HepG2 (cell line): ENCODE results near the gene ZNF292. TPM values are rescaled to one million over a fixed set of nuclear protein-coding genes. Genes with fewer than 3 reads are reported as not detected.
"Not testable (repeated sequence)": the region's sequence is repeated elsewhere in the genome, so short reads cannot be mapped to it uniquely, and the experiment has no call there.

ENCODE experiments used
- ATAC-seq: fragments of 200-7000 bp; cut with Tn5 transposase; 3 replicates; pipeline ENCODE4 v1.9.1; 2020; ENCODE audit warnings: mild to moderate bottlenecking, moderate library complexity
- BruUV-seq: library from RNA; stranded (reverse); fragments of 400-500 nt; replicated peaks from 2 replicates; lab custom pipeline; 2021; lab: Mats Ljungman, UMichigan
- CTCF ChIA-PET: fragments of 300-600 bp; formaldehyde crosslinking; extraction: SDS; loops from one replicate; lab custom pipeline; 2021; ENCODE audit warnings: low total read pairs, inconsistent platforms, low intra/inter-chr PET ratio; lab: Yijun Ruan, JAX
- POLR2A ChIA-PET: fragments of 350-600 bp; sonication (Branson Sonifier 250); formaldehyde crosslinking; loops from one replicate; lab custom pipeline; 2020; ENCODE audit warnings: antibody characterized with exemption, inconsistent platforms; lab: Yijun Ruan, JAX
- DNase-seq: peaks from one replicate; pipeline ENCODE4 v3.0.0-alpha.2; 2015; ENCODE audit warnings: low spot score
- FAIRE-seq: peaks from 3 replicates; lab custom pipeline; 2011; peaks lifted over from hg19 to GRCh38; lab: Jason Lieb, UNC
- H2AFZ ChIP-seq: one replicate; pipeline ENCODE4 v1.6.1; 2011; ENCODE audit warnings: low read length, inconsistent platforms
- H3K27ac ChIP-seq: fragments of 300-600 bp; 3 replicates; pipeline ENCODE4 v1.8.0; 2011; ENCODE audit warnings: mixed run types, mild to moderate bottlenecking, mixed read lengths, low read length, inconsistent platforms; ENCODE audit not compliant: insufficient read depth; ENCODE audit errors: extremely low read length
- H3K27me3 ChIP-seq, 2 experiments: fragments of 200-600 bp in 1 of 2; 2 replicates in 1 of 2; 3 replicates in 1 of 2; pipeline versions ENCODE4 v1.6.0 to v1.8.0; 2011; ENCODE audit warnings: low read length in 2 of 2, mild to moderate bottlenecking in 2 of 2, moderate library complexity in 2 of 2, inconsistent platforms in 1 of 2; ENCODE audit not compliant: insufficient read depth in 2 of 2, control insufficient read depth in 1 of 2
- H3K36me3 ChIP-seq, 2 experiments: fragments of 200-600 bp in 1 of 2; replicated peaks in 1 of 2; 2 replicates in 1 of 2; 3 replicates in 1 of 2; pipeline versions ENCODE4 v1.5.1 to v1.8.0; 2011; ENCODE audit warnings: low read length in 2 of 2, inconsistent platforms in 1 of 2; ENCODE audit not compliant: insufficient read depth in 2 of 2, control insufficient read depth in 1 of 2
- H3K4me1 ChIP-seq: 2 replicates; pipeline ENCODE4 v1.5.1; 2012; ENCODE audit warnings: low read length, inconsistent platforms; ENCODE audit not compliant: insufficient read depth
- H3K4me2 ChIP-seq: 2 replicates; pipeline ENCODE4 v1.6.0; 2011; ENCODE audit warnings: low read depth, low read length, inconsistent platforms
- H3K4me3 ChIP-seq, 3 experiments: fragments of 200-600 bp in 1 of 3; sonication (generic), shearing (Covaris generic) in 1 of 3; replicated peaks in 1 of 3; 2 replicates each; pipeline ENCODE4 v1.5.1; 2011 to 2016; ENCODE audit warnings: low read length in 3 of 3, inconsistent platforms in 2 of 3, low read depth in 2 of 3, mild to moderate bottlenecking in 2 of 3, control low read depth in 1 of 3, mixed read lengths in 1 of 3; ENCODE audit not compliant: insufficient read depth in 1 of 3
- H3K79me2 ChIP-seq: one replicate; pipeline ENCODE4 v1.6.1; 2011; ENCODE audit warnings: low read length, inconsistent platforms; ENCODE audit not compliant: insufficient read depth
- H3K9ac ChIP-seq: 2 replicates; pipeline ENCODE4 v1.6.0; 2011; ENCODE audit warnings: mild to moderate bottlenecking, low read depth, low read length, inconsistent platforms; ENCODE audit not compliant: insufficient read depth
- H3K9me3 ChIP-seq: 2 replicates; pipeline ENCODE4 v1.5.1; 2012; ENCODE audit warnings: mild to moderate bottlenecking, low read length
- H4K20me1 ChIP-seq: 2 replicates; pipeline ENCODE4 v1.6.0; 2011; ENCODE audit warnings: inconsistent platforms, mild to moderate bottlenecking, low read length, moderate library complexity; ENCODE audit not compliant: insufficient read depth
- CBX2 ChIP-seq, 2 experiments: fragments of 200-600 bp in 1 of 2; sonication (generic); formaldehyde crosslinking in 1 of 2; IDR thresholded peaks; 2 replicates each; pipeline versions ENCODE4 v1.7.0 to v1.8.1; 2018 to 2022; ENCODE audit warnings: low read depth in 2 of 2, low read length in 1 of 2, mild to moderate bottlenecking in 1 of 2, missing genetic modification reagents in 1 of 2
- JUND ChIP-seq: sonication (generic); formaldehyde crosslinking; IDR thresholded peaks from 2 replicates; pipeline ENCODE4 v1.8.0; 2022; ENCODE audit warnings: mild to moderate bottlenecking, missing genetic modification reagents
- MTA1 ChIP-seq: sonication (generic); formaldehyde crosslinking; IDR thresholded peaks from 2 replicates; pipeline ENCODE4 v1.4.0; 2020; ENCODE audit warnings: missing genetic modification reagents, mild to moderate bottlenecking, borderline replicate concordance
- NFE2L1 ChIP-seq: sonication (generic); formaldehyde crosslinking; IDR thresholded peaks from 2 replicates; pipeline ENCODE4 v1.4.0; 2020; ENCODE audit warnings: missing genetic modification reagents, mild to moderate bottlenecking, borderline replicate concordance
- PITX1 ChIP-seq: sonication (generic); formaldehyde crosslinking; IDR thresholded peaks from 2 replicates; pipeline ENCODE4 v1.5.1; 2020; ENCODE audit warnings: mild to moderate bottlenecking, missing genetic modification reagents
- SMAD9 ChIP-seq: sonication (generic); formaldehyde crosslinking; IDR thresholded peaks from 2 replicates; pipeline ENCODE4 v1.5.1; 2020; ENCODE audit warnings: mild to moderate bottlenecking, missing genetic modification reagents
- ZNF33B ChIP-seq: sonication (generic); formaldehyde crosslinking; IDR thresholded peaks from 2 replicates; pipeline ENCODE4 v1.5.1; 2020; ENCODE audit warnings: mild to moderate bottlenecking, missing genetic modification reagents
- ZNF782 ChIP-seq: sonication (generic); formaldehyde crosslinking; IDR thresholded peaks from 2 replicates; pipeline ENCODE4 v1.4.0; 2020; ENCODE audit warnings: missing genetic modification reagents, mild to moderate bottlenecking, borderline replicate concordance
- ZNF879 ChIP-seq: sonication (generic); formaldehyde crosslinking; IDR thresholded peaks from 2 replicates; pipeline ENCODE4 v1.8.1; 2023; ENCODE audit warnings: missing genetic modification reagents
- WGBS: methylation state at CpG from one replicate; pipeline ENCODE4 v1.1.6; 2017; ENCODE audit warnings: low lambda C conversion rate; 5-methylcytosine and 5-hydroxymethylcytosine counted together
- in situ Hi-C: cut with HindIII; loops from 2 replicates; pipeline ENCODE4 v1.10.0; 2017; ENCODE audit warnings: low pct_unique_long_range_greater_than_20kb; ENCODE audit not compliant: extremely low pct_ligation_motif_present
- intact Hi-C: fragments of 100-400 bp; cut with micrococcal nuclease; formaldehyde crosslinking; loops from one replicate; pipeline ENCODE4 v1.10.0; 2022; ENCODE audit not compliant: unreplicated experiment
- polyA plus RNA-seq, 8 experiments: library from polyadenylated mRNA; depleted of rRNA in 3 of 8; stranded (reverse) in 7 of 8; unstranded in 1 of 8; fragments of >200 nt; fragmentation: Illumina TruSeq in 4 of 8; extraction: Trizol in 4 of 8; gene quantifications; 2 replicates each; pipeline versions ENCODE4 v1.2.1 to v1.2.3, GENCODE V29; 2011 to 2016; ENCODE audit warnings: low read depth in 4 of 8, missing spikeins in 1 of 8, mixed read lengths in 1 of 8; ENCODE audit not compliant: insufficient read depth in 1 of 8
- total RNA-seq, 5 experiments: library from RNA; depleted of rRNA; stranded (reverse); fragments of >200 nt; fragmentation: Illumina TruSeq; extraction: Trizol; gene quantifications; 2 replicates each; pipeline ENCODE4 v1.2.3, GENCODE V29; 2016; ENCODE audit warnings: low read depth in 1 of 5
- TF ChIP-seq, protein P1 (sequence below): sonication (generic); formaldehyde crosslinking; IDR thresholded peaks from 2 replicates; pipeline ENCODE4 v1.4.0; 2020; ENCODE audit warnings: mild to moderate bottlenecking, missing genetic modification reagents
- TF ChIP-seq, protein P2 (sequence below): IDR thresholded peaks from 2 replicates; pipeline ENCODE4 v1.6.1; 2018; ENCODE audit warnings: missing genetic modification reagents
- TF ChIP-seq, protein P3 (sequence below): sonication (generic); formaldehyde crosslinking; IDR thresholded peaks from 2 replicates; pipeline ENCODE4 v1.5.0; 2020; ENCODE audit warnings: missing genetic modification reagents

The ZNF292 gene
- total and polyA plus RNA-seq, 2 of the 13 experiments (the other 11 are each of a cell fraction or from before 2014, with no cell fraction given) = 9.9 to 12.8 TPM

DNA sequence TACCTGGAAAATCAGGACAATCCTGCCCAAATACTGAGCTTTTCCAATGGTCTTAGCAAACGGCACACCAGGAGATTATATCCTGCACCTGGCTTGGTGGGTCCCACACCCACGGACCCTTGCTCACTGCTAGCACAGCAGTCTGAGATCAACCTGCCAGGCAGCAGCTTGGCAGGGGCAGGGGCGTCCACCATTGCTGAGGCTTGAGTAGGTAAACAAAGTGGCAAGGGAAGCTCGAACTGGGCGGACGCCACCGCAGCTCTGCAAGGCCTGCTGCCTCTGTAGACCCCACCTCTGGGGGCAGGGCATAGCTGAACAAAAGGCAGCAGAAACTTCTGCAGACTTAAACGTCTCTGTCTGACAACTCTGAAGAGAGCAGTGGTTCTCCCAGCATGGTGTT lies 15.4 kb upstream of the ZNF292 start:
- not testable (repeated sequence) for H3K27me3 ChIP-seq, H4K20me1 ChIP-seq, H3K27ac ChIP-seq, H3K9ac ChIP-seq, H3K4me1 ChIP-seq, BruUV-seq, H3K4me3 ChIP-seq
- CTCF ChIA-PET = interaction anchor here (1.7 to 1.9 kb wide), 2 partner anchors 98 to 251 kb away, joined by 5 to 15 read pairs; no protein-coding TSS in a partner anchor
- TF ChIP-seq, protein P1, sequence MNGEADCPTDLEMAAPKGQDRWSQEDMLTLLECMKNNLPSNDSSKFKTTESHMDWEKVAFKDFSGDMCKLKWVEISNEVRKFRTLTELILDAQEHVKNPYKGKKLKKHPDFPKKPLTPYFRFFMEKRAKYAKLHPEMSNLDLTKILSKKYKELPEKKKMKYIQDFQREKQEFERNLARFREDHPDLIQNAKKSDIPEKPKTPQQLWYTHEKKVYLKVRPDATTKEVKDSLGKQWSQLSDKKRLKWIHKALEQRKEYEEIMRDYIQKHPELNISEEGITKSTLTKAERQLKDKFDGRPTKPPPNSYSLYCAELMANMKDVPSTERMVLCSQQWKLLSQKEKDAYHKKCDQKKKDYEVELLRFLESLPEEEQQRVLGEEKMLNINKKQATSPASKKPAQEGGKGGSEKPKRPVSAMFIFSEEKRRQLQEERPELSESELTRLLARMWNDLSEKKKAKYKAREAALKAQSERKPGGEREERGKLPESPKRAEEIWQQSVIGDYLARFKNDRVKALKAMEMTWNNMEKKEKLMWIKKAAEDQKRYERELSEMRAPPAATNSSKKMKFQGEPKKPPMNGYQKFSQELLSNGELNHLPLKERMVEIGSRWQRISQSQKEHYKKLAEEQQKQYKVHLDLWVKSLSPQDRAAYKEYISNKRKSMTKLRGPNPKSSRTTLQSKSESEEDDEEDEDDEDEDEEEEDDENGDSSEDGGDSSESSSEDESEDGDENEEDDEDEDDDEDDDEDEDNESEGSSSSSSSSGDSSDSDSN (CRISPR knock-in tag) = peak; percentile 19; the same call in 1 of the 2 replicates
- TF ChIP-seq, all 625 proteins: peak for 1; not testable (repeated sequence) for 624
- H3K79me2 ChIP-seq, ATAC-seq, DNase-seq, H3K36me3 ChIP-seq, H2AFZ ChIP-seq, H3K9me3 ChIP-seq, FAIRE-seq: not testable (repeated sequence)
- H3K4me2 ChIP-seq = peak overlapping the region; percentile 45
- in situ Hi-C loops (loop anchor here (5.0 kb wide), 1 partner anchor 97 kb away; no protein-coding TSS in a partner anchor), intact Hi-C loops (loop anchor here (1.0 kb wide), 2 partner anchors 98 to 251 kb away; no protein-coding TSS in a partner anchor)
- 8% methylated on average over 5 of the region's 8 CpGs for WGBS
- POLR2A ChIA-PET = interaction anchor here (1.2 kb wide), 1 partner anchor 16 kb away, joined by 3 read pairs; the partner anchor contains the start of gene ZNF292

DNA sequence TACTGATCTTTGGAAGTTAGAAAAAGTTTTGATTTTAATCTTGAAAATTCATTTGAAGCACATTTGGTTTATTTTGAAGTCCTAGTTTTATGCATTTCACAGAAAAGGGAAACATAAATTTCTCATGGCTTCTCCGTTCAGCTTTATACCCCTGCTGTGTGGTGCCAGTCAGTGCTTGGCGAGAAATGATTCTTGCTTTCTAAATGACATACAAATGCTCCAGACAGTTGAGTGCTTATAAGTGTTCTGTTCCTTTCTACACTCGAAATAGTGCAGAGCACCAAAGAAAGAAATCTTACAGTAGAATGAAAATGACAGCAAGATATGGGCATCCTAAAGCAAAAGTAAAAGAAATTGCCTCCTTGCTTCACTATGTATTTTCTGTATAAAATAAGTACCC lies 9.0 kb upstream of the ZNF292 start:
- Histone ChIP-seq H2AFZ (no peak overlapping the region), H3K27ac (no peak overlapping the region), H3K9me3 (no peaks in the 10 kb centered on the region), H4K20me1 (no peaks in the 10 kb centered on the region), H3K79me2 (no peaks in the 10 kb centered on the region), H3K4me1 (no peaks in the 10 kb centered on the region)
- no TSS peak for BruUV-seq
- POLR2A ChIA-PET = no interaction called here
- FAIRE-seq (no peak), ATAC-seq (no peak)
- in situ Hi-C loops = no loop called here
- WGBS = 58% methylated on average over 3 of the region's 3 CpGs
- intact Hi-C loops = no loop called here
- TF ChIP-seq JUND = no peak
- TF ChIP-seq, protein P2, sequence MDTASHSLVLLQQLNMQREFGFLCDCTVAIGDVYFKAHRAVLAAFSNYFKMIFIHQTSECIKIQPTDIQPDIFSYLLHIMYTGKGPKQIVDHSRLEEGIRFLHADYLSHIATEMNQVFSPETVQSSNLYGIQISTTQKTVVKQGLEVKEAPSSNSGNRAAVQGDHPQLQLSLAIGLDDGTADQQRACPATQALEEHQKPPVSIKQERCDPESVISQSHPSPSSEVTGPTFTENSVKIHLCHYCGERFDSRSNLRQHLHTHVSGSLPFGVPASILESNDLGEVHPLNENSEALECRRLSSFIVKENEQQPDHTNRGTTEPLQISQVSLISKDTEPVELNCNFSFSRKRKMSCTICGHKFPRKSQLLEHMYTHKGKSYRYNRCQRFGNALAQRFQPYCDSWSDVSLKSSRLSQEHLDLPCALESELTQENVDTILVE (CRISPR knock-in tag) = no peak
- TF ChIP-seq ZNF33B (CRISPR knock-in tag) = no peak
- TF ChIP-seq PITX1 (CRISPR knock-in tag) = no peak
- no peak for TF ChIP-seq NFE2L1 (CRISPR knock-in tag)
- TF ChIP-seq, protein P3, sequence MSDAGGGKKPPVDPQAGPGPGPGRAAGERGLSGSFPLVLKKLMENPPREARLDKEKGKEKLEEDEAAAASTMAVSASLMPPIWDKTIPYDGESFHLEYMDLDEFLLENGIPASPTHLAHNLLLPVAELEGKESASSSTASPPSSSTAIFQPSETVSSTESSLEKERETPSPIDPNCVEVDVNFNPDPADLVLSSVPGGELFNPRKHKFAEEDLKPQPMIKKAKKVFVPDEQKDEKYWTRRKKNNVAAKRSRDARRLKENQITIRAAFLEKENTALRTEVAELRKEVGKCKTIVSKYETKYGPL (CRISPR knock-in tag) = no peak
- TF ChIP-seq MTA1 (CRISPR knock-in tag) = no peak
- TF ChIP-seq ZNF879 = no peak
- no peak for TF ChIP-seq CBX2 (IDR thresholded peaks at IDR 0.05; ENCODE audit: low read depth, low read length)
- TF ChIP-seq CBX2 (CRISPR knock-in tag; IDR thresholded peaks at IDR 0.05; ENCODE audit: low read depth) = no peak
- no peak for TF ChIP-seq ZNF782 (CRISPR knock-in tag)
- no peak for TF ChIP-seq SMAD9 (CRISPR knock-in tag)
- TF ChIP-seq, all 625 proteins: peak for 0
- Histone ChIP-seq H3K9ac (no peak overlapping the region), H3K4me2 (no peak overlapping the region), H3K36me3 (no peaks in the 10 kb centered on the region), H3K4me3 (no peak overlapping the region), H3K27me3 (no peaks in the 10 kb centered on the region; a peak in 1 of 5 replicates)
- CTCF ChIA-PET = no interaction called here
- no peak for DNase-seq
